Ishikawa (cell line): Measurements from ENCODE around the gene FLT1.

ENCODE experiments used
- CEBPB ChIP-seq: IDR thresholded peaks from 2 replicates; pipeline ENCODE4 v1.6.1; 2012
- CREB1 ChIP-seq: IDR thresholded peaks from 2 replicates; pipeline ENCODE4 v1.6.1; 2012; ENCODE audit warnings: low read depth
- EGR1 ChIP-seq: IDR thresholded peaks from 2 replicates; pipeline ENCODE4 v1.6.1; 2012
- EP300 ChIP-seq: IDR thresholded peaks from 2 replicates; pipeline ENCODE4 v1.6.1; 2012; ENCODE audit warnings: borderline replicate concordance
- FOXM1 ChIP-seq: IDR thresholded peaks from 2 replicates; pipeline ENCODE4 v1.6.1; 2012; ENCODE audit warnings: low read depth, borderline replicate concordance
- MAX ChIP-seq: IDR thresholded peaks from 2 replicates; pipeline ENCODE4 v1.6.1; 2012
- NFIC ChIP-seq: IDR thresholded peaks from 2 replicates; pipeline ENCODE4 v1.6.1; 2012
- RAD21 ChIP-seq: IDR thresholded peaks from 2 replicates; pipeline ENCODE4 v1.6.1; 2012; ENCODE audit warnings: low read depth
- REST ChIP-seq: IDR thresholded peaks from 2 replicates; pipeline ENCODE4 v1.6.1; 2012; ENCODE audit warnings: low read depth, mild to moderate bottlenecking
- TAF1 ChIP-seq: IDR thresholded peaks from 2 replicates; pipeline ENCODE4 v1.6.1; 2012; ENCODE audit warnings: low read depth, mild to moderate bottlenecking
- TCF12 ChIP-seq: IDR thresholded peaks from 2 replicates; pipeline ENCODE4 v1.6.1; 2012; ENCODE audit warnings: low read depth
- TEAD4 ChIP-seq: IDR thresholded peaks from 2 replicates; pipeline ENCODE4 v1.6.1; 2012
- USF1 ChIP-seq: IDR thresholded peaks from 2 replicates; pipeline ENCODE4 v1.6.1; 2012
- YY1 ChIP-seq: IDR thresholded peaks from 2 replicates; pipeline ENCODE4 v1.6.1; 2012; ENCODE audit warnings: low read depth
- ZBTB7A ChIP-seq: IDR thresholded peaks from 2 replicates; pipeline ENCODE4 v1.6.1; 2012; ENCODE audit warnings: low read depth

Gene FLT1

GRCh38 chr13:28455580-28456194 is 39.2 kb downstream of the FLT1 start:
- TF ChIP-seq NFIC (no peak), MAX (no peak), ZBTB7A (no peak), FOXM1 (no peak), RAD21 (no peak), TCF12 (no peak)

- no peak for TF ChIP-seq USF1
- TF ChIP-seq MAX = no peak
- no peak for TF ChIP-seq TAF1
These were observed 42.2 kb downstream of the FLT1 start for GRCh38 chr13:28452755-28453154.

GRCh38 chr13:28451482-28452217 is 43.3 kb downstream of the FLT1 start:
- no peak for TF ChIP-seq TCF12
- no peak for TF ChIP-seq TEAD4

GRCh38 chr13:28449826-28450773 is 44.8 kb downstream of the FLT1 start:
- TF ChIP-seq TEAD4 (no peak), CEBPB (no peak), EGR1 (no peak), NFIC (no peak), YY1 (no peak), TAF1 (no peak), USF1 (no peak), FOXM1 (no peak), CREB1 (no peak), TCF12 (no peak), MAX (no peak), ZBTB7A (no peak), REST (no peak), EP300 (no peak), RAD21 (no peak)

- no peak for TF ChIP-seq CEBPB
- TF ChIP-seq EGR1 = no peak
- no peak for TF ChIP-seq ZBTB7A
- no peak for TF ChIP-seq NFIC
- no peak for TF ChIP-seq RAD21
- TF ChIP-seq EP300 = no peak
- no peak for TF ChIP-seq FOXM1
- TF ChIP-seq USF1 = no peak
- no peak for TF ChIP-seq TAF1
- TF ChIP-seq REST = no peak
- TF ChIP-seq YY1 = no peak
- TF ChIP-seq TEAD4 = no peak
- TF ChIP-seq MAX = no peak
- no peak for TF ChIP-seq CREB1
- no peak for TF ChIP-seq TCF12
These were observed 46.1 kb downstream of the FLT1 start for GRCh38 chr13:28448651-28449358.
